Loucy (cell line): ENCODE data around the gene RBFOX2.

ENCODE experiments used
- H2AFZ ChIP-seq: fragments of 200-600 bp; sonication (generic); 2 replicates; pipeline ENCODE4 v1.6.0; 2016; ENCODE audit warnings: antibody characterized with exemption, mild to moderate bottlenecking, low read length, moderate library complexity
- H3F3A ChIP-seq: fragments of 200-600 bp; 2 replicates; pipeline ENCODE4 v1.6.0; 2016; ENCODE audit warnings: antibody characterized with exemption, low read depth, mild to moderate bottlenecking
- H3K27me3 ChIP-seq: fragments of 200-600 bp; sonication (generic); 2 replicates; pipeline ENCODE4 v1.6.1; 2014; ENCODE audit warnings: low read length, mild to moderate bottlenecking; ENCODE audit not compliant: insufficient read depth, poor library complexity, severe bottlenecking
- H3K36me3 ChIP-seq: fragments of 200-600 bp; sonication (generic); 2 replicates; pipeline ENCODE4 v1.6.1; 2016; ENCODE audit warnings: low read length; ENCODE audit not compliant: insufficient read depth
- H3K4me1 ChIP-seq: fragments of 200-600 bp; sonication (generic); 2 replicates; pipeline ENCODE4 v1.5.1; 2014; ENCODE audit warnings: low read length, mild to moderate bottlenecking; ENCODE audit not compliant: insufficient read depth, poor library complexity, severe bottlenecking
- H3K4me2 ChIP-seq: fragments of 200-600 bp; sonication (generic); 2 replicates; pipeline ENCODE4 v1.6.0; 2014; ENCODE audit warnings: antibody characterized with exemption, low read length, low read depth, mild to moderate bottlenecking; ENCODE audit not compliant: poor library complexity, severe bottlenecking
- H3K4me3 ChIP-seq: fragments of 200-600 bp; sonication (generic); 2 replicates; pipeline ENCODE4 v1.5.1; 2014; ENCODE audit warnings: low read length, mild to moderate bottlenecking, mixed read lengths; ENCODE audit not compliant: poor library complexity, severe bottlenecking
- H3K79me2 ChIP-seq: fragments of 200-600 bp; sonication (generic); 2 replicates; pipeline ENCODE4 v1.6.1; 2014; ENCODE audit warnings: low read length; ENCODE audit not compliant: insufficient read depth
- H3K9ac ChIP-seq: fragments of 200-600 bp; sonication (generic); 2 replicates; pipeline ENCODE4 v1.6.0; 2014; ENCODE audit warnings: mild to moderate bottlenecking, low read depth, low read length, moderate library complexity; ENCODE audit not compliant: poor library complexity, severe bottlenecking
- H3K9me2 ChIP-seq: fragments of 200-600 bp; sonication (generic); replicated peaks from 2 replicates; pipeline ENCODE4 v1.6.1; 2016; ENCODE audit warnings: low read depth, low read length, mixed read lengths
- H3K9me3 ChIP-seq: fragments of 200-600 bp; sonication (generic); 2 replicates; pipeline ENCODE4 v1.6.1; 2014; ENCODE audit warnings: mild to moderate bottlenecking, antibody characterized with exemption, low read length, low read depth; ENCODE audit not compliant: insufficient read depth
- H4K20me1 ChIP-seq: fragments of 200-600 bp; sonication (generic); 2 replicates; pipeline ENCODE4 v1.6.0; 2014; ENCODE audit warnings: antibody characterized with exemption, low read length, mild to moderate bottlenecking; ENCODE audit not compliant: insufficient read depth, poor library complexity, severe bottlenecking
- CTCF ChIP-seq: fragments of 200-600 bp; sonication (generic); conservative IDR thresholded peaks from 2 replicates; pipeline ENCODE4 v1.5.1; 2014; ENCODE audit warnings: mild to moderate bottlenecking, antibody characterized with exemption, low read length
- EZH2phosphoT487 ChIP-seq: fragments of 200-600 bp; IDR thresholded peaks from 2 replicates; pipeline ENCODE4 v1.6.1; 2018; ENCODE audit warnings: antibody characterized with exemption, mild to moderate bottlenecking, moderate library complexity, borderline replicate concordance

RBFOX2 gene

DNA sequence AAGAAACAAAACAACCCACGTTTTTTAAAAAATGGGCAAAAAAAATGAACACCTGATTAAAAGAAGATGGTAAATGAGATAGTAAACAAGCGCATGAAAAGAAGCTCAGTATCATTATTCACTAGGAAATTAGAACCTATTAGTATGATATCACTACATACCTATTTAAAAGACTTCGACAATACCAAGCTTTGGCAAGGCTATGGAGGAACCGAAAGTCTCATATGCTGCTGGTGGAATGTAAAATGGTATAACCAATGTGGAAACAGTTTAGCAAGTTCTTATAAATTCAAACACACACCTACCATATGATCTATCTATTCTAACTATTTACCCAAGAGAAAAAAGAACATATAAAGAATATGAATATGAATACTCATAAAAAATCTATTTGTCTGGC lies 167.2 kb downstream of the RBFOX2 start:
- no peaks in the 10 kb centered on the region for H3K9me3 ChIP-seq
- H3K4me2 ChIP-seq: no peak overlapping the region
- TF ChIP-seq EZH2phosphoT487 (no peak), CTCF (no peak)
- no peak overlapping the region for H3K4me3 ChIP-seq
- no peaks in the 10 kb centered on the region for H3F3A ChIP-seq
- H4K20me1 ChIP-seq: no peaks in the 10 kb centered on the region
- no peaks in the 10 kb centered on the region for H3K36me3 ChIP-seq
- no peaks in the 10 kb centered on the region for H3K9me2 ChIP-seq
- H3K4me1 ChIP-seq: no peaks in the 10 kb centered on the region
- H3K79me2 ChIP-seq: no peaks in the 10 kb centered on the region
- no peaks in the 10 kb centered on the region for H3K27me3 ChIP-seq
- H3K9ac ChIP-seq: no peak overlapping the region
- H2AFZ ChIP-seq: no peak overlapping the region

- Histone ChIP-seq H3K4me3 (no peak overlapping the region), H2AFZ (no peak overlapping the region), H3K36me3 (no peaks in the 10 kb centered on the region), H3F3A (no peaks in the 10 kb centered on the region), H3K79me2 (no peaks in the 10 kb centered on the region), H3K4me2 (no peak overlapping the region), H4K20me1 (no peaks in the 10 kb centered on the region), H3K9ac (no peak overlapping the region), H3K4me1 (no peaks in the 10 kb centered on the region), H3K9me3 (no peaks in the 10 kb centered on the region), H3K27me3 (no peaks in the 10 kb centered on the region), H3K9me2 (no peaks in the 10 kb centered on the region)
- no peak for TF ChIP-seq CTCF
- no peak for TF ChIP-seq EZH2phosphoT487
Measured at GRCh38 chr22:35860837-35861236, 167.8 kb downstream of the RBFOX2 start.

GRCh38 chr22:35860087-35860733 lies 168.4 kb downstream of the RBFOX2 start:
- H2AFZ ChIP-seq: no peak overlapping the region
- no peaks in the 10 kb centered on the region for H3K9me3 ChIP-seq
- no peaks in the 10 kb centered on the region for H3F3A ChIP-seq
- no peaks in the 10 kb centered on the region for H3K36me3 ChIP-seq
- H3K4me1 ChIP-seq: no peaks in the 10 kb centered on the region
- no peak for TF ChIP-seq CTCF
- no peak for TF ChIP-seq EZH2phosphoT487
- H3K27me3 ChIP-seq: no peaks in the 10 kb centered on the region
- H3K9me2 ChIP-seq: no peaks in the 10 kb centered on the region
- H4K20me1 ChIP-seq: no peaks in the 10 kb centered on the region
- no peak overlapping the region for H3K4me3 ChIP-seq
- H3K4me2 ChIP-seq: no peak overlapping the region
- H3K9ac ChIP-seq: no peak overlapping the region
- H3K79me2 ChIP-seq: no peaks in the 10 kb centered on the region
